Spleen (tissue), 7 donors: ENCODE measurements around the gene KREMEN1.

Source experiments
- CTCF ChIP-seq, 11 experiments: fragments of 200-600 bp in 7 of 11; fragments of 450-650 bp in 4 of 11; sonication (generic) in 4 of 11; IDR thresholded peaks in 8 of 11; conservative IDR thresholded peaks in 3 of 11; 1 replicate in 7 of 11; 2 replicates in 4 of 11; pipeline versions ENCODE4 v1.4.0 to v1.8.0; 2016 to 2021; ENCODE audit warnings: antibody characterized with exemption in 11 of 11, inconsistent platforms in 4 of 11, mild to moderate bottlenecking in 1 of 11
- POLR2A ChIP-seq, 3 donors: fragments of 450-650 bp; IDR thresholded peaks; one replicate each; pipeline ENCODE4 v1.5.1; 2017; ENCODE audit warnings: antibody characterized with exemption in 3 of 3, mild to moderate bottlenecking in 1 of 3
- POLR2AphosphoS5 ChIP-seq, 3 donors: sonication (generic); formaldehyde crosslinking; IDR thresholded peaks; one replicate each; pipeline ENCODE4 v1.5.1; 2017; ENCODE audit warnings: antibody characterized with exemption in 3 of 3
- donor health status: DM: no; HTN: no; CAD: no; lungs with moderate emphysema.
- donor health status: DM: no; HTN: no; CAD: no.
- donor health status: DM: no; HTN: no; CAD: no.

- TF ChIP-seq CTCF (IDR thresholded peaks at IDR 0.05 in 8 of 11, conservative IDR thresholded peaks at IDR 0.05 in 3 of 11) (no peak), POLR2AphosphoS5 (IDR thresholded peaks at IDR 0.05) (no peak), POLR2A (IDR thresholded peaks at IDR 0.05) (no peak)
Observed at GRCh38 chr22:29078869-29079207, 6.0 kb downstream of the KREMEN1 start.
